ENCODE results near the gene RTF2. TPM values are rescaled to one million over a fixed set of nuclear protein-coding genes. Genes with fewer than 3 reads are reported as not detected.

RTF2 gene
- polyA plus RNA-seq, 1 donor from 2014 or later, result 127 TPM

- no peaks in the 10 kb centered on the region for H3K9me2 ChIP-seq (ENCODE audit: insufficient read depth, low read length)
- H3F3A ChIP-seq (ENCODE audit: insufficient read depth, low read length, poor library complexity, severe bottlenecking), result no peaks in the 10 kb centered on the region
- no peaks in the 10 kb centered on the region for H3K9me3 ChIP-seq (ENCODE audit: low read length)
- H3K79me2 ChIP-seq (replicated peaks; ENCODE audit: insufficient read depth, low read length), result peaks cover 24% of the 10 kb centered on the region
- H3K27ac ChIP-seq (ENCODE audit: low read length), result peak overlapping the region; percentile 84
- H2AFZ ChIP-seq (ENCODE audit: low read depth, low read length), result peak overlapping the region; percentile 91
- no peak for TF ChIP-seq EP300 (conservative IDR thresholded peaks at IDR 0.05; ENCODE audit: poor library complexity, severe bottlenecking)
- no peak for TF ChIP-seq TAF1 (IDR thresholded peaks at IDR 0.05; ENCODE audit: low read depth)
- TF ChIP-seq SMC3 (conservative IDR thresholded peaks at IDR 0.05; ENCODE audit: poor library complexity), result no peak
- TF ChIP-seq, protein P1, sequence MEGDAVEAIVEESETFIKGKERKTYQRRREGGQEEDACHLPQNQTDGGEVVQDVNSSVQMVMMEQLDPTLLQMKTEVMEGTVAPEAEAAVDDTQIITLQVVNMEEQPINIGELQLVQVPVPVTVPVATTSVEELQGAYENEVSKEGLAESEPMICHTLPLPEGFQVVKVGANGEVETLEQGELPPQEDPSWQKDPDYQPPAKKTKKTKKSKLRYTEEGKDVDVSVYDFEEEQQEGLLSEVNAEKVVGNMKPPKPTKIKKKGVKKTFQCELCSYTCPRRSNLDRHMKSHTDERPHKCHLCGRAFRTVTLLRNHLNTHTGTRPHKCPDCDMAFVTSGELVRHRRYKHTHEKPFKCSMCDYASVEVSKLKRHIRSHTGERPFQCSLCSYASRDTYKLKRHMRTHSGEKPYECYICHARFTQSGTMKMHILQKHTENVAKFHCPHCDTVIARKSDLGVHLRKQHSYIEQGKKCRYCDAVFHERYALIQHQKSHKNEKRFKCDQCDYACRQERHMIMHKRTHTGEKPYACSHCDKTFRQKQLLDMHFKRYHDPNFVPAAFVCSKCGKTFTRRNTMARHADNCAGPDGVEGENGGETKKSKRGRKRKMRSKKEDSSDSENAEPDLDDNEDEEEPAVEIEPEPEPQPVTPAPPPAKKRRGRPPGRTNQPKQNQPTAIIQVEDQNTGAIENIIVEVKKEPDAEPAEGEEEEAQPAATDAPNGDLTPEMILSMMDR (IDR thresholded peaks at IDR 0.05; ENCODE audit: poor library complexity, severe bottlenecking), result no peak
- no peak for TF ChIP-seq REST (IDR thresholded peaks at IDR 0.05; ENCODE audit: borderline replicate concordance)
- TF ChIP-seq RAD21 (conservative IDR thresholded peaks at IDR 0.05), result no peak
- TF ChIP-seq MXI1 (conservative IDR thresholded peaks at IDR 0.05; ENCODE audit: poor library complexity, severe bottlenecking), result no peak
- TF ChIP-seq EZH2 (IDR thresholded peaks at IDR 0.05; ENCODE audit: borderline replicate concordance, insufficient read depth, low read length, poor library complexity, severe bottlenecking), result no peak
- no peak for TF ChIP-seq POLR2AphosphoS5 (IDR thresholded peaks at IDR 0.05)
- peak overlapping the region; percentile 97 for H3K4me2 ChIP-seq (ENCODE audit: low read length)
- H4K20me1 ChIP-seq (ENCODE audit: insufficient read depth), result no peaks in the 10 kb centered on the region
- peak overlapping the region; percentile 81 for H3K4me3 ChIP-seq (ENCODE audit: low read length)
- H3K27me3 ChIP-seq (ENCODE audit: insufficient read depth, low read depth, low read length), result no peaks in the 10 kb centered on the region
- H3K9ac ChIP-seq (ENCODE audit: low read length), result peak overlapping the region; percentile 84
- H3K36me3 ChIP-seq (ENCODE audit: insufficient read depth, low read length), result no peaks in the 10 kb centered on the region
These were observed 636 bp downstream of the RTF2 start for GRCh38 chr20:56469077-56469449.

GRCh38 chr20:56483970-56484369 is 15.5 kb downstream of the RTF2 start:
- Histone ChIP-seq H3F3A (ENCODE audit: insufficient read depth, low read length, poor library complexity, severe bottlenecking) (no peaks in the 10 kb centered on the region), H4K20me1 (ENCODE audit: insufficient read depth) (no peaks in the 10 kb centered on the region), H3K27me3 (ENCODE audit: insufficient read depth, low read depth, low read length) (no peaks in the 10 kb centered on the region), H3K27ac (ENCODE audit: low read length) (no peak overlapping the region), H3K4me3 (ENCODE audit: low read length) (no peak overlapping the region), H3K9me3 (ENCODE audit: low read length) (no peaks in the 10 kb centered on the region), H2AFZ (ENCODE audit: low read depth, low read length) (no peak overlapping the region), H3K79me2 (replicated peaks; ENCODE audit: insufficient read depth, low read length) (no peaks in the 10 kb centered on the region), H3K9ac (ENCODE audit: low read length) (no peak overlapping the region), H3K4me2 (ENCODE audit: low read length) (no peak overlapping the region), H3K36me3 (ENCODE audit: insufficient read depth, low read length) (no peaks in the 10 kb centered on the region), H3K9me2 (ENCODE audit: insufficient read depth, low read length) (no peaks in the 10 kb centered on the region)
- TF ChIP-seq SMC3 (conservative IDR thresholded peaks at IDR 0.05; ENCODE audit: poor library complexity), result no peak
- TF ChIP-seq EP300 (conservative IDR thresholded peaks at IDR 0.05; ENCODE audit: poor library complexity, severe bottlenecking), result no peak
- no peak for TF ChIP-seq RAD21 (conservative IDR thresholded peaks at IDR 0.05)
- TF ChIP-seq, protein P1 (IDR thresholded peaks at IDR 0.05; ENCODE audit: poor library complexity, severe bottlenecking), result no peak
- TF ChIP-seq TAF1 (IDR thresholded peaks at IDR 0.05; ENCODE audit: low read depth), result no peak
- TF ChIP-seq MXI1 (conservative IDR thresholded peaks at IDR 0.05; ENCODE audit: poor library complexity, severe bottlenecking), result no peak
- no peak for TF ChIP-seq EZH2 (IDR thresholded peaks at IDR 0.05; ENCODE audit: borderline replicate concordance, insufficient read depth, low read length, poor library complexity, severe bottlenecking)
- no peak for TF ChIP-seq POLR2AphosphoS5 (IDR thresholded peaks at IDR 0.05)
- TF ChIP-seq REST (IDR thresholded peaks at IDR 0.05; ENCODE audit: borderline replicate concordance), result no peak
